ENCODE measurements around the gene CCDC188.

The CCDC188 gene

DNA sequence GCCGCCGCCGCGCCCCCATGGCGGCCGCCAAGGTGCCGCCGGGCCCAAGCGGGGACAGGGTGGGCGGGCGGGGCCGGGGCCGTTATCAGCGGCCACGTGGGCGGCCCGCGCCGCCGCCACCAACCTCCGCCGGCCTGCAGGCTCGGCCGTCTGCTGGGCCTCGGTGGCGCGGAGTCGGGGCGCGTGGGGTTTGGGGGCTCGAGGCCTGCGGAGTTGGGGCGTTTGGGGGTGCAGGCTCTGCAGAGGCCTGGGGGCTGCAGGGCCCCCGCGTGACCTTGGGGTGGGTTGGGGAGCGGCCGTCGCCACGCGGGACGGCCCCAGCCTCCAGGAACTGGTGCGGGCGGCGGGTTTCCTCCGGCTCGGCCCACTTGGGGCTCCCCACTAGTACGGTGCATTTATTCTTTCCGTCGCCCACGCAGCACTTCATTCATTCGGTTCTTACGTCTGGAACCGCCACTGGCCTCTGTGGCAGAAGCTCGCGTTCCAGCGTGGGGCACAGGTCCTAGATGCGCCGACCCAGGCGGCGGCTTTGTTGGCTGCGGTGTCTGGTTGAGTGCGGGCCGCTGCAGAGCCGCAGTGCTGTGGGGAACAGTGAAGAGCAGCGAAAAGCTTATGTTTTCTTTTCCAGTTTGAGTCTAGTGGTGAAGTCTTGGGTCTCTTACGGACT is 33.1 kb downstream of the CCDC188 start:
- Mint-ChIP-seq H3K4me1 (ENCODE audit: low read depth) (peaks cover 40% of the 10 kb centered on the region), H3K9me3 (ENCODE audit: low read depth) (no peaks in the 10 kb centered on the region), H3K27ac (peak overlapping the region; percentile 93), H3K27me3 (no peaks in the 10 kb centered on the region), H3K4me3 (peak overlapping the region; percentile 95), H3K36me3 (peaks cover 3% of the 10 kb centered on the region)

DNA sequence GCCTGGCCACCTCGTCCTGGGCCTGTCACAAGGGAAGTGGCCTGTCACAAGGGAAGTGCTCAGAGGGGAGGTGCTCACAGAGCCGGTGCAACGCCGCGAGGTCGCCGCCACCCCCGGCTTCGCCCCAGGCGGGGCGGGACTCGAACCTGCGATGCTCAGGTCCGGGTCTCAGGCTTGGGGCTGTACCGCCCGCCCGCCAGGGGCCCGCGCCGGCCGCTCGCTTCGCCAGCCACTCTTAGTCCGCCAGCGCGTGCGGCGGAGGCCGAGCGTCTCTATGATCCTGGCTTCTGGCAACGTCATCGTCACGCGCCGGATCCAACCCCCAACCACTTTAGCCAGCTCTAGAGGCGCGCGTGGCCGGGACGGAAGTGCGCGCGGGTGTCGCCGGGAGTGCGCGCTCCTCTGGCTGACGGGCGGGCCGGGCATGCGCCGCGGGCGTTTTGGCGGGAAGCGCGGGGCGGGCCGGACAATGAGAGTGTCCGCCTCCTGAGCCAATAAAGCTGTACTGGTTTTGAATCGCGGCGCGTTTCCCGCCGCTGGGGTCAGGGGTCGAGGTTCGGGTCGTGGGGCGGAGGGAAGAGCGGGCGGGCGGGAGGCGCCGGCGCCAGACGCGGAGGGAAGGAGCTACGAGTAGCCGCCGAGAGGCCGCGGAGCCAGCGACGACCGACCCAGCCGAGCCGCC is 33.8 kb downstream of the CCDC188 start, which contains the start of gene TRMT2A:
Gene TRMT2A, minus strand, starts transcription at position 276 of the 682 bp plus-strand sequence. CDS start 320 bp downstream, outside the sequence.
- Mint-ChIP-seq H3K36me3 (peaks cover 3% of the 10 kb centered on the region), H3K4me3 (peak within 1 kb of the TSS; percentile 95), H3K4me1 (ENCODE audit: low read depth) (peaks cover 39% of the 10 kb centered on the region), H3K27me3 (no peaks in the 10 kb centered on the region), H3K27ac (peak within 1 kb of the TSS; percentile 93), H3K9me3 (ENCODE audit: low read depth) (no peaks in the 10 kb centered on the region)

DNA sequence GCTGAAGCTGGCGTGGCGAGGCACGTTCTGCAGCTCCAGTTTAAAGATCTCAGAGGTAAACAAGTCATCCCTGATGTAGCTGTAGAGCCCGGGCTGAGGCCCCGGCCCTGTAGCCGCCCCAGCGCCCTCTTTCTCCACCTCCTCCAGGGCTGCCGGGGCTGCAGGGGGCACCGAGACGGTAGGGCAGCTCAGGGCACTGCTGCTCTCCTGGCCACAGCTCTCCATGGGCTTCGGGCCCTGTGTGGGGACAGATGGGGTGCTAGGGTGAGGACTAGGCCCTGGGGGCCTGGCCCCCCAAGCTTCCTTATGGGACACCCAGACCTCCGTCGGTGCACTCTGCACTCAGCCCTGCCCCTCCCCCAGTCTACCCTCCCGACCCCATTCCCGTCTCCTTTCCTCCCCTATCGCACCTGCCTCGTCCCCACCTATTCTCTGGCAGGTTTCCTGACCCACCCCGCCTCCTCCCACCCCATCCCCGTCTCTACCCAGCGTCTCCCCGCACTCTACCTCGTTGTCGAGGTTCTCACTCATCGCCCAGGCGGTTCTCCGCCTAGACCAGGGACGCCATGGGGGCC is 34.4 kb downstream of the CCDC188 start:
- Mint-ChIP-seq H3K4me3 (peak overlapping the region; percentile 90), H3K9me3 (ENCODE audit: low read depth) (no peaks in the 10 kb centered on the region), H3K27ac (peak overlapping the region; percentile 87), H3K36me3 (peaks cover 3% of the 10 kb centered on the region), H3K27me3 (no peaks in the 10 kb centered on the region), H3K4me1 (ENCODE audit: low read depth) (peaks cover 39% of the 10 kb centered on the region)

DNA sequence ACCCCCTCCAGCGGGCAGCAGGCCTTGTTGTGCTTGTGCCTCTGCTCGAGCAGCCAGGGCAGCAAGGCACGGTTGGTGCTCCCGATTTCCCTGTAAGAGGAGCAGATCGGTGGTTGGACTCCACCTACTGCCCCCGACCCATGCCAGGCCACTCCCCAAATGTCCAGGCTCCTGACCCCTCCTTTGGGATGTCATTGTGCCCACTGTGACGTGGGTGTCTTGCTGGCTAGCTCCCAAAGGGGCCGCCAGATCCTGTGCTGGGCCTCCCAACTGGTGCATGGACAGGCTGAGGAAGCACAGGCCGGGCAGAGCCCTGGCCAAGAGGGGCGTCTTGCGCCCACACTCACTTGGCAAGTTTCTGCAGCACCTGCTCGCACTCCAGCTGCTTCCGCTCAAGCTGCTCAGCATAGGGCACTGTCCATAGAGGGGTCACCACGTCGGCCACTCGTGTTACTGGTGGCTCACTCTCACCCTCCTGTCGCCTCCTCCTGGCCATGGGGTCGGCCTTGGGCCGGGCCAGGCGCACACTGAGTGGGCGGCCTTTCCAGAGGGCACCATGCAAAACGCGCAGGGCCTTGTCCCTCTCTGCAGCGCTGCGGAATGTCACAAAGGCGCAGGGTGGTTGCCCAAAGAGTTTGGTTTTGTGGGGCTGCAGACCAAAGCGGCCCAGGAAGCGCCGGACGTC is 35.0 kb downstream of the CCDC188 start, which contains the start of gene RANBP1:
Gene RANBP1, plus strand, starts transcription at position 414 of the 685 bp plus-strand sequence. Its CDS starts 81 bp downstream, at position 495.
- peaks cover 3% of the 10 kb centered on the region for H3K36me3 Mint-ChIP-seq
- no peaks in the 10 kb centered on the region for H3K27me3 Mint-ChIP-seq
- H3K4me1 Mint-ChIP-seq (ENCODE audit: low read depth) = peaks cover 43% of the 10 kb centered on the region

DNA sequence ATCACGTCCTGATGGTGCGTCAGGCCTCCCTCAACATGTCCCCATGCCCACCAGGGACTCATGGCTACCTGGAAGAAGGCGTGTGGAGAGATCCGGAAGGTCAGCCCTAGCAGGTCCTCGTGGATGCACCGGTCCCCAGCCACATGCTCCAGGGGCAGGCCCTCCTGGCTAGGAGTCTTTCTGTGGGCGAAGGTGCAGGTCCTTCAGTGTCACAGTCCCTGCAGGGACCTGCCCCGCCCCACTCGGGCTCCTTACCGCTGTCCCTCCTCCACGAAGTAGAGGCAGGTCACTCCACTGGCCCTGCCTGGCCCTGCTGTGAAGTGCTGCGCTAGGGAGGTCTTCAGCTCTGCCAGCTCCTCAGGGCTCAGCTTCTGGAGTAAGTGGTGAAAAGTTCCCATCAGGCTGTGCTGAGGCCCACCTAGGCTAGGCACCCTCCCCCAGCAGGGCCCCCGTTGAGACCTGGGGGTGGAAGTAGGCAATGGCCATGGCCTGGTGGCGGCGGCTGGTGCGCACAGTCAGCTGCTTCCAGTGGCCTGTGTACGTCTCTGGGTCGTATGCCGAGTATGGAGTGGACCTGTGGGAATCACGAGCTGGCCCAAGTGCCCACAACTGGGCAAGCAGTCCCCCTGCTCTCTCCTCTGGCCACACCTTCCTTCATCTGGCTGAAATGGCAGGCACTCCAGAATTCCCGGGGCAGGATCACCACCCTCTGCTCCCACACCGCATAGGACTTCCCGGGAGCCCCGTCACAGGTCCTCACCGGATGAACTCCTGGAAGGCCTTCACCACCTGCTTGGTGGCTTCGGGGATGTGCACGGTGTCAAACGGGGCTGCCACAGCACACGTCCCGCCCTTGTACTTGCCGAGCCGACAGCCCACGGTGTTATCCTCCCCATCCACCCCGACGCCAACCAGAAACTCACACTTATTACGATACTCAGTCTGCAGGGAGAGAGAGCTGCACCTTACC is 36.1 kb downstream of the CCDC188 start:
- Mint-ChIP-seq H3K9me3 (ENCODE audit: low read depth) (no peaks in the 10 kb centered on the region), H3K27ac (peak overlapping the region; percentile 87), H3K36me3 (peaks cover 3% of the 10 kb centered on the region)

More for the DNA sequence above, 35.0 kb downstream of the CCDC188 start, which contains the start of gene RANBP1:
- Mint-ChIP-seq H3K4me3 (peak within 1 kb of the TSS; percentile 90), H3K27ac (peak within 1 kb of the TSS; percentile 87), H3K9me3 (ENCODE audit: low read depth) (no peaks in the 10 kb centered on the region)

DNA sequence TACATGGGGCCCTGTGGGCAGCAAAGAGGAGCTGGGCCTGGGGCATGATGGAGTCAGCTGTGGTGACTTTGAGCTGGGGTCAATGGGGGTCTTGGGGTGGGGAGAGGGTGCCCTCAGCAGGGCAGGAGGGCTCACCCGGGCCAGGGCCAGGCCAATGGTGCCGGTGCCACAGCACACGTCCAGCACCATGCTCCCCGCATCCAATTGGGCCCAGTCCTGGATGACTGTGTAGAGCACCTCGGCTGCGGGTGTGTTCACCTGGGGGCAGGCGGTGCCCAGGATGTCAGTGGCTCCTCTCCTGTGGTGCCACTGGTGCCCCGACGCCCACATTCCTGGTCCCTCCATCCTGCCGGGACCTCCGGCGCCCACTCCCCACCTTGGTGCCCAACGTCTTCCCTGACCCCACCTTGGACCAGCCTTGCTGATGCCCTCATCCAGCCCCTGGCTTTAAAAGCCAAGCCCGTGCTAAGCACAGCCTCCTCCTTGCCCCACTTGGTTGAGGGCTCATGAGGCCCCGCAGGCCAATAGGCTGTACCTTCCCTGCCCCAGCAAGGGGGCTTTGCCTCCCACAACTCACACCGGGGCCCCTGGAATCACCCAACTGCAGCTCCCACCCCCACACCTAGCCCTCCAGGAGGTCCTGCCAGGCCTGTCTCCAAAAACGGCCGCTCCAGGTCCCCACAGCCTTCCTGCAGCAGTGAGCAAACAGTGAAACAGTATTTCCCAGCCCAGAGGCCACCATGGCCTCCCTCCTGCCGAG is 37.1 kb downstream of the CCDC188 start:
- Mint-ChIP-seq H3K27me3 (no peaks in the 10 kb centered on the region), H3K27ac (peak overlapping the region; percentile 61), H3K4me1 (ENCODE audit: low read depth) (peaks cover 30% of the 10 kb centered on the region), H3K9me3 (ENCODE audit: low read depth) (no peaks in the 10 kb centered on the region), H3K4me3 (no peak overlapping the region), H3K36me3 (peaks cover 3% of the 10 kb centered on the region)

More for the DNA sequence above, 36.1 kb downstream of the CCDC188 start:
- H3K4me1 Mint-ChIP-seq (ENCODE audit: low read depth) = peaks cover 38% of the 10 kb centered on the region
- no peaks in the 10 kb centered on the region for H3K27me3 Mint-ChIP-seq
- peak overlapping the region; percentile 90 for H3K4me3 Mint-ChIP-seq

DNA sequence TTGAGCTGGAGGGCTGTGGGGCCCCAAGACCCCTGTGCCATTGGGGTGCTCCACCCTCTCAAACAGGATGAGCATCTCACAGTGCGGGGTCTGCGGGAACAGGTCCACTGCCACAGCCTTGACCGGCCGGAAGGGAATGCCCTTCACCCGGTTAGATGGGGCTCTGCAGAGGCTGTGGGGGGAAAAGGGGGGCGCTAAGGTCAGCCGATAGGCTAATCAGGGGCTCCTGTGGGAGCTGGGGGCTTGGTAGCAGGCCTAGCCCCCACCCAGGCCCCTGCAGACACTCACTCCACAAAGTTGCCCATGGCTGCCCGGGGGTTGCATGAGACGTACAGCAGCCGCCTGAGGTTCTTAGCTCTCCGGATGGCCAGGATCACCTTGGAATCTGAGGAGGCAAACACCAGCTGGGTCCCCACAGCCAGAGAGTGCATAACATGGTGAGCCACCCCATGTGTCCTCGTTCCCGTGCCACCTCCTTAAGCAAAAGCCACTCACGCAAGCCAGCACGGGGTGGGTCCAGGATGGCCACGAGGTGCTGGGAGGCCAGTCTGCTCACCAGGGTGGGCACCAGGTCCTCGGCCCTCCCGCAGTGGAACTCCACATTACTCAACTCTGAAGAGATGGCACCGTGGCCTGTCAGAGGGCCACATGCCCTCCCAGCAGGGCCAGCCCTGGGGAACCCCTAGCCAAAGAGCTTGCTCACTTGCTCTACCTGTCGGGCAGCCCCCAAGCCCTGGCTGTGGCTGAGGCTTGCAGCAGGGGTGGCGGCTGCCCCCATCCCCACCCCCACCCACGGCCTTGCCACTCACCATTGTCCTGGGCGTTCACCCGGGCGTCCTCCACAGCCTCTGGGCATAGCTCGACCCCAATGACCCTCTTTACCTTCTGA is 38.0 kb downstream of the CCDC188 start:
- Mint-ChIP-seq H3K4me3 (no peak overlapping the region), H3K27me3 (no peaks in the 10 kb centered on the region), H3K27ac (peak overlapping the region; percentile 34), H3K9me3 (ENCODE audit: low read depth) (no peaks in the 10 kb centered on the region), H3K4me1 (ENCODE audit: low read depth) (peaks cover 24% of the 10 kb centered on the region), H3K36me3 (peaks cover 3% of the 10 kb centered on the region)

DNA sequence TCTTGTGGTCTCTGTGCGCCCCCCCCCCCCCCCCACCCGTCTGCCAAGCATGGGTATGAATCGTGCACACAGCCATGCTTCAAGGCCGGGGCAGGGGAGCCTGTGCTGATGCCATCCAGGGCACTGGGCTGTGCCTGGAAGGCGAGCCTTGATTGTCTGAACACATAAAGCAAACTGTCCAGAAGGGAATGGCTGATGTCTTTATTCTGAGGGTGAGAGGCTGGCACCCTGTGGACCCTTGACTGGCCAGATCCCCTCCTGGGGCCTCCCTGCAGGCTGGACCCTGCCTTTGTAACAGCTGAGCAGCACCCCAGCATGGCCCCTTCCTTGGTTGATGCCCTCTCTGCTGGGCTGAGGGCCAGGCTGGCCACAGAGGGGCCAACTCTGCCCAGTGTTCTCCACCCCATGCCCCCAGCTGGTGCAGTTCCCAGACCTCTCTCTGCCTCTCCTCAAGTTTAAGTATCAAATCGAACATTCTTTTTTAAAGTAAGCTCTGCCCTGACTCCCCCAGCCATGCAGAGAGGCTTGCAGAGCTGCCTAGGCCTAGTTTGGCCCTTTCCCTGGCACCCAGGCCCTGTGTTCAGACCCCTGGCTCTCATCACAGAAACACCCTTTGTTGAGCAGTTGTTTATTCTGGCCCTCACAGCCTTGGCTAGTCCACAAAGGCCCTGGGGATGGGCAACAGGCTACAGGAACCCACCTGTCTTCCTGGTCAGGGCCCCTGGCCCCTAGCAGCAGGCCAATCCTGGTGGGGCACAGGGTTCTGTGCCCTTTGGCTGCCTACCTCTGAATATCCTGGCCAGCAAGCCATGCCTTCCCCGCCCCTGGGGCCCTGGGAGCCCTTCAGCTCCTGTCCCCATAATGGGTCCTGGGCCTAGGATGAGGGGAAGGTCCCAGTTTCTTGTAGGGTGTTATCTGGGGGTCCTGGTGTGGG is 38.9 kb downstream of the CCDC188 start:
- Mint-ChIP-seq H3K4me1 (ENCODE audit: low read depth) (peaks cover 24% of the 10 kb centered on the region), H3K9me3 (ENCODE audit: low read depth) (no peaks in the 10 kb centered on the region), H3K36me3 (peaks cover 3% of the 10 kb centered on the region), H3K27me3 (no peaks in the 10 kb centered on the region), H3K27ac (peak overlapping the region; percentile 92), H3K4me3 (peak overlapping the region; percentile 62)

DNA sequence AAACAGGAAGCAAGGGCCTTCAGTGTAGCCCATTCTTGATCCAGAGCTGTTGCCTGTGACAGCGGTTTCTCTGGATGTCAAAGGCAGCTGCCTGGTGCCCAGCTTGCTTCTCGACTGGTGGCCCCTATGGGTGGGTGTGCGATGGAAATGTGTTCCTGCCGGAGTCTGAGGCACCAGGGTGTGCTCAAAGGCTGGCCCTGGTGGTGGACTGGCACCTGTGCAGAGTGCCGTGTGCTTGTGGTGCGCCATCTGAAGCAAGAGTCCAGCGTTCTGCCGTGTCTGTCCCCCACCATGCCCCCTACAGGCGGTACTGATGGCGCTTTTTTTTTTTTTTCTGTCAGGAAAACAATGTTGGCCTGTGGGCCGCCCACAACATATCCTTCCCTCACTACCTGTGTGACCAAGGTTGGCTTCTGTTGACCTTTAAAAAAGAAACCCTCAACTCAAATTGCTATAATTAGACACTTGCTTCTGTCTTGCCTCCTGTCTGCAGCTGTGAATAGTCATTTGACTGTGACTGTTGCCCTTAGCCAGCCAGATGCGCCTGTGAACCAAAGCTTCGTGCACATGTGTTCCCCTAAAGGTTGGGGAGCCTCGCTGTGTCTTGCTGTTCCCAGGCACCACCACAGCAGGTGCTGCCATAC is 39.7 kb downstream of the CCDC188 start:
- Mint-ChIP-seq H3K4me3 (peak overlapping the region; percentile 33), H3K36me3 (peaks cover 3% of the 10 kb centered on the region), H3K27ac (peak overlapping the region; percentile 83), H3K4me1 (ENCODE audit: low read depth) (peaks cover 21% of the 10 kb centered on the region), H3K9me3 (ENCODE audit: low read depth) (no peaks in the 10 kb centered on the region), H3K27me3 (no peaks in the 10 kb centered on the region)

DNA sequence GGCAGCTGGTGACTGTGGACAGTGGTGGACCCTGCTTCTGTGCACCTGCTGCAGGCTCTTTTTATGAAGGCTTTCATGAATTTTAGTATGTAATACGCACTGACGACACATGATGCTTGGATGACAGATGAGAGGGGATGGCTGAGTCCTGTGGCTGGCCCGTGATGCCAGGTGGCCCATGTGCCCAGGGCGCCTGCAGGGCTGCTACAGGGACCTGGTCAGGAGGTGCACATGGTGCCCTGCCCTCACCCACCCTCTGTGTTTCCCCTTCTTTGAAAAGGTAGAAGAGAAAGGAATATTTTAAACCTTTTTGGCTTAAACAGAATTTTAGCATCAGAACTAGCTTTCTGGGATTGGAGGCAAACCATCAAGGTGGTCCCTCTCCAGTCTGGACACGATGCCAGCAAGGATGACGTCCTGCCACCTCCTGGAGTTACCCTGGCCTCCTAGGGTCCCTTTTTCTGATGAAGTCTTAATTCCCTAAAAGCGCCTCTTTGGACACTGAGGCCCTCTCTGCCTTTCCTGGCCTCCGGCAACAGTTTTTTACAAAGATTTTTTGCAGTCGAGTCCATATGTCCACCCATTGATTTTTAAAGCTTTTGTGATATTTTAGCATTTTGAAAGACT is 40.4 kb downstream of the CCDC188 start:
- no peaks in the 10 kb centered on the region for H3K27me3 Mint-ChIP-seq
- peaks cover 3% of the 10 kb centered on the region for H3K36me3 Mint-ChIP-seq
- peaks cover 20% of the 10 kb centered on the region for H3K4me1 Mint-ChIP-seq (ENCODE audit: low read depth)
- no peak overlapping the region for H3K4me3 Mint-ChIP-seq
- peak overlapping the region; percentile 83 for H3K27ac Mint-ChIP-seq
- H3K9me3 Mint-ChIP-seq (ENCODE audit: low read depth) = no peaks in the 10 kb centered on the region

Data from activated naive CD8-positive, alpha-beta T cell (primary cell).